ENCODE data around the gene AK2. TPM values are rescaled to one million over a fixed set of nuclear protein-coding genes. Genes with fewer than 3 reads are reported as not detected.
"Not testable (repeated sequence)": the region's sequence is repeated elsewhere in the genome, so short reads cannot be mapped to it uniquely, and the experiment has no call there.

Gene AK2
- total RNA-seq, 1 donor from 2014 or later, result 120 TPM

GRCh38 chr1:32978854-32979253, 57.8 kb downstream of the AK2 start:
- ATAC-seq, result no peak
- DNase-seq (ENCODE audit: low spot score), result no peak

DNA sequence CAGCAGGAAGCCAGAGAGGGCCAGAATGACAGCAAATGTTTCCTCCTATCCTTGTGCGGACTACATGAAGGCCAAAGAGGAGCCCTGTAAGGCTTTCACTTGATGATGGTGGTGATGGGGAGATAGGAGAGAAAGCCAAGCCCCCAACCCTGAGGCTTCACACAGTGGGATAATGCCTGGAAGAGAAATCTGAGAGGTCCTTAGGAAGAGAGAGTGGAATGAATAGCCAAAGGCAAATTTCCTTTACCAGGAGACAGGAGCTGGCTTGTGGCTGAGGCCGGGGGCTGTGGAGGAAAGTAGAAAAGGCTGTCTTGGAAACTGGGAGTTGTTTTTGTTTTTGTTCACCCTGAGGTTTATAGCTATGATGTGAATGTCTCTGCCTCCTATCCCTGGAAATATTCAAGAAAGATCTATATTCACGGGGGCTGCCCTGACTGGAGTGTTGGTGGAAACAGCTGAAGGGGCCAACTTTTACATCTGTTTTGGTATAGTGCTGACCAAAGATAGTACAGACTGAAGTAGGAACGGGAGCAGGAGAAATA, 59.1 kb downstream of the AK2 start:
- DNase-seq (ENCODE audit: low spot score) (no peak), ATAC-seq (no peak)

DNA sequence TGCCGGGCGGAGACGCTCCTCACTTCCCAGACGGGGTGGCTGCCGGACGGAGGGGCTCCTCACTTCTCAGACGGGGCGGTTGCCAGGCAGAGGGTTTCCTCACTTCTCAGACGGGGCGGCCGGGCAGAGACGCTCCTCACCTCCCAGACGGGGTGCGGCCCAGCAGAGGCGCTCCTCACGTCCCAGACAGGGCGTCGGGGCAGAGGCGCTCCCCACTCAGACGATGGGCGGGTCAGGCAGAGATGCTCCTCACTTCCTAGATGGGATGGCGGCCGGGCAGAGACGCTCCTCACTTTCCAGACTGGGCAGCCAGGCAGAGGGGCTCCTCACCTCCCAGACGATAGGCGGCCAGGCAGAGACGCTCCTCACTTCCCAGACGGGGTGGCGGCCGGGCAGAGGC, 61.6 kb downstream of the AK2 start:
- not testable (repeated sequence) for ATAC-seq; DNase-seq (ENCODE audit: low spot score)

DNA sequence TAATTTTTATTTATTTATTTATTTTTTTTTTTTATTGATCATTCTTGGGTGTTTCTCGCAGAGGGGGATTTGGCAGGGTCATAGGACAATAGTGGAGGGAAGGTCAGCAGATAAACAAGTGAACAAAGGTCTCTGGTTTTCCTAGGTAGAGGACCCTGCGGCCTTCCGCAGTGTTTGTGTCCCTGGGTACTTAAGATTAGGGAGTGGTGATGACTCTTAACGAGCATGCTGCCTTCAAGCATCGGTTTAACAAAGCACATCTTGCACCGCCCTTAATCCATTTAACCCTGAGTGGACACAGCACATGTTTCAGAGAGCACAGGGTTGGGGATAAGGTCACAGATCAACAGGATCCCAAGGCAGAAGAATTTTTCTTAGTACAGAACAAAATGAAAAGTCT, 63.2 kb downstream of the AK2 start:
- not testable (repeated sequence) for ATAC-seq; DNase-seq (ENCODE audit: low spot score)

- ATAC-seq (peak; percentile 77), DNase-seq (ENCODE audit: low spot score) (no peak)
Measured at GRCh38 chr1:32972814-32973428, 63.8 kb downstream of the AK2 start.

DNA sequence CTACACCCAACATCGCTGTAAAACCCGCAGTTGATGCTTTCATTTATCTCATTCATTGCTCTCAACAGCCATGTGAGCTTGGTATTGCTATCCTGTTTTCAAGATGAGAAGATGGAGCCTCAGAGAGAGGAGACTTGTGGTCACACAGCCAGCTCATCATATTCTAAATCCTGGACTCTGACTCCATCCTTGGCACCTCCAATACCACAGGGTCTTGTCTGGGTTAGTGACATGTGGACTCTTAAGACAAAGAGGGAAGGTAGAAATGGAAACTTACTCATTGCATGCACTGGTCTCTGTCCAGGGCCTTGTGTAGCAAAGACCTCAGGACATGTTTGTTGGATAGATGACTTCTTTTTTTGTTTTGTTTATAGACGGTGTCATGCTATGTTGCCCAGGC, 65.1 kb downstream of the AK2 start:
- no peak for ATAC-seq

GRCh38 chr1:32971156-32971555, 65.5 kb downstream of the AK2 start:
- ATAC-seq, result no peak
- no peak for DNase-seq (ENCODE audit: low spot score)

More for the DNA sequence above, 65.1 kb downstream of the AK2 start:
- no peak for DNase-seq (ENCODE audit: low spot score)

DNA sequence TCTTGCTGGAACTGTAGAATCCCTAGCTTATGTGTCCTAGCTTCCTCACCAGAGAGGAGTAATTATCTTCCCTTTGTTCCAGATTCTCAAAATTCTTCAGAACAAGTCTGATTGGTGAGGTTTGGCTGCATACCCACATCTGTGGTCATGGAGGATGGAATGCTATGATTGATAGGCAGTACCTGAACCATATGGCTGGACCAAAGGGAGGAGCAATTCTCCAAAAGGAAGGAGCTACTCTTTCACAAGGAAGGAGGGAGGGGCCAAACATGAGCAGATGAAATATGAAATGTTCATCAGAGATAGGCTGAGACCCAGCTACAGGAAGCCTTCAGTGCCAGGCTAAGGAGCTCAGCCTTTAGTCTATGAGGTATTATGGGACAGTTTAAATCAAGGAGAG, 67.1 kb downstream of the AK2 start:
- DNase-seq (ENCODE audit: low spot score), result no peak
- ATAC-seq, result no peak

GRCh38 chr1:32967888-32968568, 68.7 kb downstream of the AK2 start:
- DNase-seq (ENCODE audit: low spot score) (no peak), ATAC-seq (no peak)

- ATAC-seq, result no peak
- DNase-seq (ENCODE audit: low spot score), result no peak
Measured at GRCh38 chr1:32966900-32967299, 69.8 kb downstream of the AK2 start.

- DNase-seq (ENCODE audit: low spot score) (no peak), ATAC-seq (no peak)
Measured at GRCh38 chr1:32965251-32965747, 71.4 kb downstream of the AK2 start.

DNA sequence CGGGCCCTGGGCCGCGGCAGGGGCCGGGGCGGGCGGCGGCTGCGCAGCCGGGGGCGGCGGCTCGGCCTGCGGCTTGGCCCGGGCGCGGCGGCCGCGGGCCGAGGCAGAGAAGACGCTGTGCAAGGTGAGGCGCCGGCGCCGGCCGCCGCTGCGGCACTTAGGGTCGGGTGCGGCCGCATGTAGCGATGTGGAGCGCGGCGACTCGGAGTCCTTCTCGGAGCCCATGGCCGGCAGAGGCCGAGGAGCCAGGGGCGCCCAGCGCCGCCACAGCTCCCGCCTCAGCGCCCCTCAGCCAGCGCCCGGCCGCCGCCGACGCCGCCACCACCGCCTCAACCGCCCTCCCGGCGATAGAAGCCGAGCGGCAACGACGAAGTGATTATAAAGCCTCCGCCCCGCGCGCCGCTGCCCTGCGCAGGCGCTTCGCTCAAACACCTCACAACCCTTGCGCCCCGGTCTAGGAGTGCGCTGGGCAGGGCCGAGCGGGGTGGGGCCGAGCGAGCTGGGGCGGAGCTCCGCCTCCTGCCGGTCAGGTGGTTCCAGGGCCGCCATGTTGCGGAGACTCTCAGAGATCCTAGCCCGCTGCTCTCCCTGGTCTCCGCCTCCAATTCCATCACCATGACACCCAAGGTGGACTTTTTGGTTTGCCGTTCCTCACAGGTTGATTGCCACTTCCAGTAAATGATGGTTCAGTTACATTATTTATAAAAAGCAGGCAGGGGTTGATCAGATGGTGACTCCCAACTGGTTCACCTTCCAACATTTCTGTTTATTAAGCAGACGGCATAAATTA, 72.0 kb downstream of the AK2 start, which contains the start of gene RNF19B:
RNF19B (minus strand) TSS at position 349 of the 790 bp plus-strand sequence; CDS start at position 225, 124 bp downstream.
- ATAC-seq (peak; percentile 94), DNase-seq (ENCODE audit: low spot score) (peak; percentile 96)

DNA sequence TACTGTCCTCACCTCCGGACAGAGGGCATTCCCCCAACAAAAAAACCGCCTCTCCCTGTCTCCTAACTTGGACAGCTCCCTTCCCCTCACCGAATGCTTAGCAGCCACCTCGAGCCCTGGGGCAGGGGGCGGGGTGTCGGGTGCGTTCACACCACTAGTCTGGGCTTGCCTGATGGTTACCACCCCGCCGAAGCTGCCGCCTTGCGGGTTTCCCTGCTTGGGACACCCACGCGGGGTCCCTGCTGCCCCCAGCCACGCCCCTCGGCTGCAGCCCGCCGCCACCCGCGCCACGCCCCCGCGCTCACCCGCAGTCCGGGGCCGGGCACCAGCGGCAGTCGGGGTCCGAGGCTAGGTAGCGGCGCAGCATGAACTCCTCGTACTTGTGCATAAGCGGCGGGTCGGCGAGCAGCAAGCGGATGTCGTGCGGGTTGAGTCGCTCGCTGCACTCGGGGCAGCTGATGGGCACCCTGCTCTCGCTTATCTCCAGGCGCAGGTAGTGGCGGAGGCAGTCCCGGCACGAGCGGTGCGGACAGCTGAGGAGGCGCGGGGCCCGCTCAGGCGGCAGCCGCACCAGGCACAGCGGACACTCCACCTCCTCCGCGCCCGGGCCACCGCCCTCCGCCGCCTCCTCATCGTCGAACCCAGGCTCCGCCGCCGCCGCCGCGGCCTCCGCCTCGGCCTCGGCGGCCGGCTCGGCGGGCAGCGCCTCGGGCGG, 72.8 kb downstream of the AK2 start:
- peak; percentile 68 for DNase-seq (ENCODE audit: low spot score)
- ATAC-seq, result peak; percentile 56

DNA sequence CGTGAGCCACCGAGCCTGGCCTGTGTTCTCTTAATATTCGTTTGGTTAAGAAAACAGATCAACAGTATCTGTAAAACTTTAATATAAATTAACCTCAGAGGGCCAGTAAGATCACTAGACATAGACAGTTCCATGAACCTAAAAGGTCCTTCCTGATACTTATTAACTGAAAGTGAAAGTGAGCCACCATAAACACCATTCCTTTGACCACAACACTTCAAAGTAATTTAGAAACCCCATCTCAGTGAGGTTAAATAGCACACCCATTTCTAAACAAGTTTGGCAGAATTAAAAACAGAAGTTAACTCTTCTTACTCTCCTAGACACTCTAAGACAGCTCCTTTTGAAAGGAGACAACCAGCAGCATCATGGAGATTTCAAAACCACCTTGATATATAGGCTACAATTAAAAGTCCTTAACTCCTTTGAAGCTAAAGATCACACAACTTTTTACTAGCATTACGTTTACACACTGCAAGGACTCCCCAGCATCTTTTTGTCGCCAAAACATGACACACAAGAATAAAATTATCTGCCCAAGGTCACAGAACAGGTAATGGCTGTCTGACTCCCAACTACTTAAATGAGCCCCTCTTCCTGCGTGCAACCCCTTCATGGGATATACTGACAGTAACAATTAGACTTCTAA, 74.3 kb downstream of the AK2 start:
- ATAC-seq (peak; percentile 18), DNase-seq (ENCODE audit: low spot score) (no peak)

- ATAC-seq, result no peak
Measured at GRCh38 chr1:32960819-32961355, 75.8 kb downstream of the AK2 start.

GRCh38 chr1:32960342-32960741, 76.3 kb downstream of the AK2 start:
- ATAC-seq (no peak), DNase-seq (ENCODE audit: low spot score) (no peak)

More at GRCh38 chr1:32960819-32961355, 75.8 kb downstream of the AK2 start:
- DNase-seq (ENCODE audit: low spot score), result no peak

DNA sequence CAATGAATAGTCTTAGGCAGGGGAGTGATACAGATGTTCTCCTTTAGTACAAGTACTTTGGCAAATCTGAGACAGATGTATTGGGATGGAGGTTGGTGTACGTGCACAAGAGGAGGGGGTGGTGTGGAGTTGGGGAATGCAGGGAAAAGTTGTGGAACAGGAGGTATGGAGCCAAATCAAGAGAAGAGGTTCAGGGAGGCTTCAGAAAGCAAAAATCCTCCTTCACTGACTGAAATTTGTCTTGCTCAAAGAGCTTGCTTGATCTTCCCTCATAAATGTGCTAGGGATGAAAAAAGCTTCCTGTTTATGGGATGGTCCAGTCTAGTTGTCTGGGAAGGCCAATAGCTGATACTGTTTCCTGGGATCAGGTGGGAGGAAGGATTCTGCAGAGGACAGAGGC, 77.9 kb downstream of the AK2 start:
- no peak for DNase-seq (ENCODE audit: low spot score)
- no peak for ATAC-seq
